ENCODE data around the gene HHIP.

DNA sequence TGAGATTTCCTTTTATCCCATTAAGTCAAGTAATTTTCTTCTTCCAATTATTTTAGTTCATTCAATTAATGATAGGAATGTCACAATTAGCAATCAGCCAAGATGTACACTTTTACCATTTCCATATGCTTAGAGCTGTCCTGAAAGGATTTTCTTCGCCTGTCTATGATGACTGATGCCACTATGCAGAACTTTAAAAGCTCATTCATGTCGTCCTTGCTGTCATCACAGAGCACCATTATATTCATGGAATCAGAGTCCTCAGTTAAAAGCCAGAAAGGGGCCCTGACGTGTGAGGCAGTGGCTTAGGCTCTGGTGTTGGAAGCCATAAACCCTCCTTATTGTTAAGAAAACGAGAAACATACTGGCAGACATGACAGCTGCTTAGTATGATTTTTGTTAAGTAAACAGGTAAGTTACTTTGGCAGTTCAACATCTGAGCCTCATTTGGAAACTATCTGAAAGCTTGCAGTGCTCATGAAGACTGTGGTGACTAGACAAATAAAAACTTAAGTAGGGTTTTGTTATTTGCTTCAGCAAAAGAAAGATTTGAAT, 73.1 kb downstream of the HHIP start:
- TF ChIP-seq, protein P1, sequence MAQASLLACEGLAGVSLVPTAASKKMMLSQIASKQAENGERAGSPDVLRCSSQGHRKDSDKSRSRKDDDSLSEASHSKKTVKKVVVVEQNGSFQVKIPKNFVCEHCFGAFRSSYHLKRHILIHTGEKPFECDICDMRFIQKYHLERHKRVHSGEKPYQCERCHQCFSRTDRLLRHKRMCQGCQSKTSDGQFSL (CRISPR knock-in tag; IDR thresholded peaks at IDR 0.05), result no peak
- TF ChIP-seq, protein P1 (tag; IDR thresholded peaks at IDR 0.05), result no peak
- TF ChIP-seq, protein P2, sequence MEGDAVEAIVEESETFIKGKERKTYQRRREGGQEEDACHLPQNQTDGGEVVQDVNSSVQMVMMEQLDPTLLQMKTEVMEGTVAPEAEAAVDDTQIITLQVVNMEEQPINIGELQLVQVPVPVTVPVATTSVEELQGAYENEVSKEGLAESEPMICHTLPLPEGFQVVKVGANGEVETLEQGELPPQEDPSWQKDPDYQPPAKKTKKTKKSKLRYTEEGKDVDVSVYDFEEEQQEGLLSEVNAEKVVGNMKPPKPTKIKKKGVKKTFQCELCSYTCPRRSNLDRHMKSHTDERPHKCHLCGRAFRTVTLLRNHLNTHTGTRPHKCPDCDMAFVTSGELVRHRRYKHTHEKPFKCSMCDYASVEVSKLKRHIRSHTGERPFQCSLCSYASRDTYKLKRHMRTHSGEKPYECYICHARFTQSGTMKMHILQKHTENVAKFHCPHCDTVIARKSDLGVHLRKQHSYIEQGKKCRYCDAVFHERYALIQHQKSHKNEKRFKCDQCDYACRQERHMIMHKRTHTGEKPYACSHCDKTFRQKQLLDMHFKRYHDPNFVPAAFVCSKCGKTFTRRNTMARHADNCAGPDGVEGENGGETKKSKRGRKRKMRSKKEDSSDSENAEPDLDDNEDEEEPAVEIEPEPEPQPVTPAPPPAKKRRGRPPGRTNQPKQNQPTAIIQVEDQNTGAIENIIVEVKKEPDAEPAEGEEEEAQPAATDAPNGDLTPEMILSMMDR (IDR thresholded peaks at IDR 0.05 in 2 of 3, conservative IDR thresholded peaks at IDR 0.05 in 1 of 3; ENCODE audit: insufficient read depth in 2 of 3, low read depth in 1 of 3, low read length in 3 of 3), result no peak
- no peak for TF ChIP-seq POLR2AphosphoS5 (IDR thresholded peaks at IDR 0.05; ENCODE audit: control insufficient read depth, insufficient read depth, low read depth, low read length)
